ENCODE data around the gene STAB2. TPM values are rescaled to one million over a fixed set of nuclear protein-coding genes. Genes with fewer than 3 reads are reported as not detected.

Gene STAB2
- total and polyA plus RNA-seq, 2 donors (not counting 1 experiment from before 2014, with no cell fraction given) = not detected

GRCh38 chr12:103799857-103800771 lies 213.0 kb downstream of the STAB2 start:
- 84% methylated on average over 10 of the region's 16 CpGs for WGBS (ENCODE audit: insufficient coverage)
- no peak for ATAC-seq (ENCODE audit: low read depth)
- H3K27ac ChIP-seq (ENCODE audit: low read length in 2 of 2) = no peak overlapping the region
- H3K9ac ChIP-seq (ENCODE audit: low read length) = no peak overlapping the region
- no peak overlapping the region for H3K4me3 Mint-ChIP-seq
- H4K20me1 ChIP-seq (ENCODE audit: control insufficient read depth, insufficient read depth, low read length, poor library complexity, severe bottlenecking) = no peaks in the 10 kb centered on the region
- intact Hi-C loops (cut with micrococcal nuclease) = no loop called here
- peaks cover 0 to 6% (median 0%) of the 10 kb centered on the region in 3 donors for H3K9me3 ChIP-seq (ENCODE audit: control extremely low read depth in 1 of 3, control insufficient read depth in 2 of 3, insufficient read depth in 1 of 3, low read length in 2 of 3)
- H3K4me2 ChIP-seq (replicated peaks; ENCODE audit: low read depth, low read length, poor library complexity, severe bottlenecking) = no peak overlapping the region
- ChIA-PET CTCF (no interaction called here), POLR2A (no interaction called here)
- no peaks in the 10 kb centered on the region for H3K4me1 ChIP-seq (ENCODE audit: control insufficient read depth in 2 of 2, insufficient read depth in 2 of 2, low read length in 2 of 2)
- H3K79me2 ChIP-seq (ENCODE audit: control insufficient read depth, insufficient read depth, low read length) = no peaks in the 10 kb centered on the region
- no peak for DNase-seq
- no peaks in the 10 kb centered on the region for H3K27me3 ChIP-seq (replicated peaks in 1 of 4; ENCODE audit: control extremely low read depth in 1 of 4, control insufficient read depth in 3 of 4, insufficient read depth in 4 of 4, low read length in 3 of 4)
- H3K27me3 Mint-ChIP-seq = no peaks in the 10 kb centered on the region
- H3K27ac Mint-ChIP-seq = no peak overlapping the region
- no peak overlapping the region for H3K4me3 ChIP-seq (ENCODE audit: control extremely low read depth in 1 of 5, extremely low read depth in 1 of 5, insufficient read depth in 1 of 5, low read depth in 2 of 5, low read length in 4 of 5)
- H3K4me1 Mint-ChIP-seq = no peaks in the 10 kb centered on the region
- peaks cover 0 to 31% of the 10 kb centered on the region in 2 experiments for H3K36me3 ChIP-seq (replicated peaks in 1 of 2; ENCODE audit: control extremely low read depth in 1 of 2, control insufficient read depth in 1 of 2, extremely low read depth in 1 of 2, insufficient read depth in 2 of 2, low read length in 1 of 2)
- no peak overlapping the region for H2AFZ ChIP-seq (ENCODE audit: insufficient read depth, low read depth, low read length, poor library complexity, severe bottlenecking)
- H3K9me3 Mint-ChIP-seq (ENCODE audit: insufficient read depth) = no peaks in the 10 kb centered on the region
- TF ChIP-seq CTCF (IDR thresholded peaks at IDR 0.05) (no peak), EZH2 (IDR thresholded peaks at IDR 0.05; ENCODE audit: borderline replicate concordance, insufficient read depth, low read depth, low read length, poor library complexity, severe bottlenecking) (no peak)
